Upper lobe of left lung (tissue), 4 donors: ENCODE results near the gene PRKCA.

Source experiments
- CTCF ChIP-seq, 6 experiments: fragments of 450-650 bp in 4 of 6; fragments of 200-600 bp in 2 of 6; sonication (generic) in 2 of 6; IDR thresholded peaks; one replicate each; pipeline ENCODE4 v1.5.1; 2016 to 2019; ENCODE audit warnings: antibody characterized with exemption in 6 of 6
- POLR2A ChIP-seq, 4 donors: fragments of 450-650 bp; IDR thresholded peaks; one replicate each; pipeline ENCODE4 v1.5.1; 2016 to 2017; ENCODE audit warnings: antibody characterized with exemption in 4 of 4, mild to moderate bottlenecking in 2 of 4

- TF ChIP-seq CTCF (IDR thresholded peaks at IDR 0.05) = no peak
- TF ChIP-seq POLR2A (IDR thresholded peaks at IDR 0.05) = no peak
Observed at GRCh38 chr17:66443166-66443565, 140.8 kb downstream of the PRKCA start.
